ENCODE measurements around the gene DUSP6. TPM values are rescaled to one million over a fixed set of nuclear protein-coding genes. Genes with fewer than 3 reads are reported as not detected.
A peak's percentile ranks its signal among the peaks of the same experiment; 100 is the strongest.

DUSP6 gene
- total RNA-seq, 1 donor from 2014 or later: 65.0 TPM

DNA sequence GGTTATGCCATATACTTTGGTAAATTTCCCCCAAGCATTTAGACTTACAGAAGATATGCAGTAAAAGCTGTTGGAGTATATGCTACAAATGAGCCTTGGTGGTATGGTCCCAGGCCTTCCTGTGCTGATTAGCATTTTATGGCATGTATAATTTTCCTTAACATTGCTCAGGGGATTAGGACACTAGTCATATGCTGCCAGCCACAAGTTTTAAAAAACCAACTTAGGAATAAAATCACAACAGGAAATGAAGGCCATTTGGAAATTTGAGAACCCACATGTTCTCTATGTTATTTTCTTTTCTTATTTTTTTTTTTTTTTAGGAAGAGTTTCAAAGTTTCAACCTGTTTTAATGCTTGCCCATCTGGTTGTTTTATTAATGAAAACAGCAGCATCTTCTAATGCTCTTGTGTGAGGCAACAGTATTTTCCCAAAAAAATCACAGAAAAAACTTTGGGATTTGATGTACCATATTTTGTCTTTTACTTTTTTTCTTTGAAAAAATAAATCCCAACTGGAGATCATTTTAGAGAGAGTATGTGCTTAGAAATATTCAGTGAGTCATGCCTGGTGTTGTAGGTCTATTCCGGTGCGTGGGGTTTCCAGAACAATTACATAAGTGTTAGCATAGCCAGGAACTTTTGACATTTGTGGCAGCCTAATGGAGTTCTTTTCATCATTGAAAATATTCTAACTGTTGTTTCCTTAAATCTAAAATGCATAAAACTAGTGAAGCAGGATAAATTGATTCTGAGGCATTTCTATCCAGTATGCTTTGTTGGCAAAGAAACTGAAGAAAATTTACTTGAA is 21.7 kb upstream of the DUSP6 start:
- peak; percentile 37 for DNase-seq

DNA sequence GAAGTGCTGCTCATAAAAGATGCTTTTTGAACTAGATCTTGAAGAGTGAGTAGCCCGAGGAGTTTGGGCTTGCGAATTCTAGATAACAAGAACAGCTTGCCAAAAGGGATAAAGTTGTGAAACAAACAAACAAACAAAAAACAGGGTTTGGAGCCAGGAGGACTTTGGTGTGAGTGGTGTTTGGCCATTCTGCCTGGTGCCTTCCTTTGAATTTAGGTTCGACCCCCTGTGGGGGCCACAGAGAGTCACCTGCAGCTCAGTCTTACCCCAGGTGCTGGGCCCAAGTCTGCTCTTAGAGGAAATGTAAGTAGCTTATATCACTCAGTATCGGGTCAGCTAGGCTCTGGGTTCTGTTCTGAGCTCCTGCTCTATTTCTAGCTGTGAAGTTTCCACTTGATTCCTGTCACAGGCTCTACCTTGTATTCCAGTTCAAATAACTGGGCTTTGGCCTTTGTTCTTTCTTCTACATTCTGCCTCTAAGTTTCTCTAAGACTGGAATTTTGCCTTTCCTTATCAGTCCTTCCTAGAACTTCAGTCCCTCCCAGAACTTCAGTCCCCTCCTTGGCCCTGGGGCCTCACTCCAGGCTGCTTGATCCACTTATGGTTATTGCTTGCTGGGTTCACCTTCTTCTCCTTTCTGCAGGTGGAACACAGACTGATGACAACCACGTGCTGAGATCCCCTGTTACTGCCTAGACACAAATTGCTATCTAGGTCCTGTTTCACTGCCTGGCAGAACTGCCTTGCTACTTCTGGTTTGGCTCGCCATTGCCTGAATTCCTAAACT is 20.5 kb upstream of the DUSP6 start:
- DNase-seq: no peak

DNA sequence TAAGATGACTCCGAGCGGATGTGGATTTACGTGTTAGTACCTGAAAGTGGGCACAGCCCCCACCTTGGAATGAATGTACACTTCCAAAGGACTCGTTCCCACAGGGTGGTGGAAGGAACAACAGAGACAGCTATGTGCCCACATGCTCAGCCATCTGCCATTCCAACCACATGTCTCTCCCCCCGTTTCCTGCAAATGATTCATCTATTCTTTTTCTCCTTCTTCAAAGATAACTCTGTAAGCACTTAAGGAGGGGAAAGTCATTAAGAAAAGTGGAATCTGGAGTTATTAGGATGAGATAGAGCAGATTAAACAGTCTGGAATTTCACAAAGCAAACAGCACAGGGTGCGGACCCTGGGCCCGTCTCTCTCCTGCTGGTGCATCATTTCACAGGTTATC is 18.5 kb upstream of the DUSP6 start:
- no peak for DNase-seq

DNA sequence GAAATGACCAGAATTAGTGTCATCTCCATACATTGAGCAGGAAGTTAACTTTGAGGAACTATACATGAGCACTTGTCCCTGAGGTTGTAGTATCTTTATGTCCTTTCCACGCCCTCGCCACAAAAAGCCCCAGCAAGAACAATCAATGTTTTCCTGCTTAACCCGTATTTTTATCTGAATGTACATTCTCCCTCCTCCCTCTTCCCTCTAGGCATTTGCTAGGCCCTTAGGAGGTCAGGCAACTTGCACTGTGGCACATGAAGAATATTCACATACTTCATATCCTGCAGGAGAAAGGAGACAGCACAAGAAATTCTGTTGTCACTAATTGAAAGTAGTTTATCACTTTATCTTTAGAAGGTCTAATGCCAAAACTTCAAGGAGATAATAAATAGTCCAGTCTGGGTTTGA is 18.1 kb upstream of the DUSP6 start:
- DNase-seq: no peak

DNA sequence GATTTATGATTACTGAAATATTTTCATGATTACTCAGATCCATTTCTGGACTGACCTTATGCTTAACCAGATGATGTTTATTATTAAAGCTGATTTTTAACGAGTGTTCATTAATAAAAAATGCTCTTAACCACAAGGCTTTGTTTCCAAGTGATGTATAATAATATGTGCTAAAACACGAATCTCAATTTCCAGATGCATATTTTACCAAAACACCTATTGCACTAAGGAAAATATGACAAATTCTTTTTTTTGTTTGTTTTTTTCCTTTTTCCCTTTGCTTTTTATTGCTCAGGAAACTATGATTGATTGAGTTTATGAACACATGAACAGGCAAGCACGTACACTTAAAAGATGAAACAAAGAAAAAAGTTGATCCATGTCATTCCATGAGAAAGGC is 16.9 kb upstream of the DUSP6 start:
- DNase-seq: no peak

DNA sequence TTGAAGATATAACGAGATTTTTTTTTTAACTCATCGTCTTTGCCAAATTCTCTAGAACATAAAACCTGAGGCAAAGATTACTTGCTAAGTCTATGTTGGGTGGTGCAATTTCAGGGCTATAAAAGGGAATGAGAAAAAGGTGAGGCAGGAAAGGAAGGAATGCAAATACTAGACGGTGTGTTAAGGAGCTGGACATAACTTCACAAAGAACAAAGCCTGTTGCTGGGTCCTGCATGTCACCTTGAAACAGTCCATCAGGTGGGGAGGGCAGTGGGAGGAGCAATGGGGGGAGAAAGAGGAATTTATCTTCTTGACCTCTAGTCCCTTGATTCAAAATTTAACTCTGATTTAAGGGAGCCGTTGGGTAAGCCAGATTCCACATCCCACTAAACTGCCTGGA is 16.1 kb upstream of the DUSP6 start:
- no peak for DNase-seq

DNA sequence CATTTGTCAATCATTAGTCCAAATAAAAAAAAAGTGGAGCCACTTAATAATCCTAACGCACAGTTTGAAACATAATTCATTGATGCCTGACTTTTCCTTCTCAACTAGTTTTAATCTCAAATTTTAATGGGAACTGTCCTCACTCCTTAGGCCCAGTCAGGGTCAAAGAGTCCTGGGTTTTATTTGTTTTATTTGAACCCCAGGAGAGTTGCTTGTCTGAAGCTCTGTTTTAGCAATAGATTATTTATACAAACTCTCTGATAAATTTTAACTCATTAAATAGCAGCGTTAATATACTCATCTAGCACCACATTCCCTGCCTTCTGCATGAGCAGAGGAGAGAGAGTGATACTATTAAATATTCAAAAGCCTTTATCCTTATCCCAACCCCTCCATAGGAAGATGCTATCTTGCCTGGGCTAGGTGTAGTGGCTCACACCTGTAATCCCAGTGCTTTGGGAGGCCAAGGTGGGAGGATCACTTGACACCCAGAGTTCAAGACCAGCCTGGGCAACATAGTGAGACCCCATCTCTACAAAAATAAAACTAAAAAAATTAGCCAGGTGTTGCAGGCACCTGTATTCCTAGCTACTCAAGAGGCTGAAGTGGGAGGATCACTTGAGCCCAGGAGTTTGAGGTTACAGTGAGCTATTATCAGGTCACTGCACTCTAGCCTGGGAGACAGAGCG is 14.5 kb upstream of the DUSP6 start:
- no peak for DNase-seq

DNA sequence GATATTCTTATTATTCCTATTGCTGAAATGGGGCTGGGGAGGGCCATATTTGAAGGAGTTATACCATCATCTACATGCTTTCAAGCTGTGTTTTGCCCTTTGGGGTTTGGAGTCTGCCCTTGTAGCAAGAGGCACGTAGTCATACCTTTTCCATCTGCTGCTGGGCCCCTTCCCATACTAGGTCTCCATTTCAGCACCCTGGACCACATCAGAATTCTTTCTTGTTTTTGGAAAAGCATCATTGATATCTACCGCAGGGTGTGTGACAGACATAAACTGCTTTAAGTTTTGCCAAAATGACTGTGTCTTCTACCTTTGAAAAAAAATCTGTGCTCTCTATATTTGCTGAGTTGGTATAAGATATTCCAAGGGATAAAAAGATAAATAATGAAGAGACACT is 12.3 kb upstream of the DUSP6 start:
- no peak for DNase-seq

DNA sequence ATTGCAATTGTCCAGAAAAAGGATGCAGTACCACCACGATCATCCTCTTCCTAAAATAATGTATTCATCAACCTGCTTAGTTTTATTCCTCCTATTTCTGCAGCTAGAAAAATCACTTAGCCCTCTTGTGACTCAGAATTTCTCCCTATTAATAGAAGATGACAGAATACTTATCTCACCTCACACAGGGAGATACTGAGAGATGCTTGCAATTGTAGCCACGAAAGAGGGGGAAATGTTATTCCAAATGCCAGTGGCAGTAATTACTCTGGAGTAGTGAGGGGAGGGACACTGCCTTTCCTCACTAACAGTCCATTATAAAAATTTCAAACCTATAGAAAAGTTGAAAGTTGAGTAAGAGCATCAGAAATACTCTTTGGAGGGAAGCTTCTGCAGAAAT is 11.8 kb upstream of the DUSP6 start:
- DNase-seq: no peak

DNA sequence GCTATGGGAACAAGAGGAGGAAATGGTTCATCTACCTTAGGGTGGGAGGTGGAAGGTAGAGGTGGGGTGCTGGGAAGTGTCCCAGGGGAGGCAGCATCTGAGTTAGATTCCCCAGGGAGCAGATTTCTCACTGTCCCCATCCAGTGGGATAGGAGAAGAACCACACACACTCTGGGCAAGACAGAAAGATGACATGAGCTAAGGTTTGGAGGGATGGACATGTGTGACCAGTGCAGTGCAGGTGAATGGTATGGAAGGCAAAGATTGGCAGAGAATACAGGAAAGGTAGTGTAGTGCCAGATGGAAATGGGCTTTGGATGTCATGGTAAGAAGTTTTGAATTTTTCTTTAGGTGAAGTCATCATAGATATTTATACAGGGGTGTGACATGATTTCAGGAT is 11.3 kb upstream of the DUSP6 start:
- no peak for DNase-seq

DNA sequence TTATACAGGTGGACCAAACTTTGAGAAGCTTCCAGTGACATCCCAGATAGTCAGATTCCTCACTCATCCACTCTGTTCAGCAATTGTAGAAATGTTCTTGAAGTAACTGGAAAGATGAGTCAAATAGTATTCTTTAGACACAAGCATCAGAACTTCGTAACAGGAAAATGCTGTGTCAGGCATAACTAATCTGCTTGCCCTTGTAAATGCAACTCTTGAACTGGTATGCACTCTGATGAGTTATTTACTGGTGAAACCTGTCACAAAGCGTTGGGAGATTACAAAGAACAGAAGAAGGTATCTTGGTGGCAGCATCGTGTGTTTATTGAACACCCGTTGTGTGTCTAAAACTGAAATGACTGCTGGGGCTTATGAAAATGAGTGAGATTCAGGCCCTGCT is 10.8 kb upstream of the DUSP6 start:
- no peak for DNase-seq

DNA sequence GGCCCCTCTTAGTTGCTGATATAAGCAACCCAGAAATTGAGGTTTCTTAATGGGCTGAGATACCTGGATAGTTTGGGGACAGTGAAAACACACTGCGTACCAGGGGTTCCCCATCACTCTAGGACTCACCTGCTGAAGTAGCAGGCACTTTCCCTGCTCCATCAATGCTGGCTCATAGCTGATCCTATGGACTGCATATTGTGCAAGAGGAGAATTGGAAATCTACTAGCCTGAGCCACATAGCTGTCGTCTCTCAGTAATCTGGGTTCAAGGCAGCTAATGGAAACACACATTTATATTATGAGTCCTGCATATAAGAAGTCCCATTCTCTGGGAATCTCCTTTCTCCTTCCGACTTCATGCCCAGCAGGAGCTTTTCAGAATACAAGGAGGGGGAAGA is 7.3 kb upstream of the DUSP6 start:
- DNase-seq: no peak

DNA sequence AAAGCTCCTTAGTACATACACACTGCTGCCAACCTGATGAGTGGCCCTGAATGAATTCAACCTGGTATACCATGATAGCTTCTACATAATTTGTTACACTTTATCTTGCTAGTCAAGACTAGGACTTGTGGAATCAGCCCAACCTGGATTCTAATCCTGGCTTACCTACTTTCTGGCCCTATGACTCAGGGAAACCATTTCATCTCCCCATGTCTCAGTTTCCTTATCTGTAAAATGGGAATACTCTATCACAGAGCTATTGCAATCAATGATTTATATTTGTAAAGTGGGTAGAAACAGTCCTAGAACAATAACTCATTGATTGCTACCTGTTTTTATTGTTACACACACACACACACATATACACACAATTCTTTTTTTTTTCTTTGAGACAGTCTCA is 6.5 kb upstream of the DUSP6 start:
- DNase-seq: no peak

DNA sequence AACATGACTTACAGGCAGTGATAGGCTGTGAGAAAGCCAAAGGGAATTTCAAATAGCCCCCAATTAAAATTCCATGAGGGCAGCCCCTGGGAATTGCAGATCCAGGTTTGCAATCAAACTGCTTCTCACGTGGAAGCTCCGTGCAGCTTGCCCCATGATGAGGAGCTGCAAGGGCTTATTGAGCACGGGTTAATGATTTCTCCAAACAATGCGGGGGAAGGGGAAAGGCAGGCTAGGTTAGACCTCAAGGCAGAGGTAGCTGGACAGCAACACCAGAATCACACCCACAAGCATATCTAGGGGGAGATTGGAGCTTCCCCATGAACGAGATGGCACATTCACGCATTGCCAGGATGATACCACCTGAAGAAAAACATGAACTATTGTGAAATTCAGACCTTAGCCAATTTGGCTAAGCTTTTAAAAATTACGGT is 5.0 kb upstream of the DUSP6 start:
- no peak for DNase-seq

DNA sequence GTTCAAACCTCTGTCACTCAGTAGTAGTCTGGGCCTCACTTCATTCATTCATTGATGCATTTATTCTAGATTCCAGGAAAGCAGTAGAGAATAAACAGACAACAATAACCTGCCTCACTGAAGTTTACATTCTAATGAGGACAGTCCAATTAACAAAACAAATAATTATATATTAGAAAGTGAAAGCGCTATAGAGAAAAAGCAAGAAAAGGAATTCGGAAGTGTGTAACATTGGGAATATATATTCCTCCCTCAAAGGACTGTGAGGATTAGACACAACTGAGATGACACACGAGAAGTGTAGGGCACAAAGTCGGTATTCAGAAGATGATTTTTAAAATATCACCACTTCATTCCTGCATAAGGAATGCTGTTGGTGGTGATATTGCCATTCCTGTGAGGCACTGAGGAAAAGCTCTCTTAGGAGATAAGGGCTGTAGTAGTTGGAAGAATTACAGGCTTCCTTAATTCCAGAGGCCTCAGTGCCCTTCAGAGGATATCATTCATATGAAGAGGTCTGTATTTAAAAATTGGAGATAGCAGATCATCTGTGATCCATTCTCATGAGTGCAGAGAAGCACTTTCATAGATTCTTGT is 3.9 kb upstream of the DUSP6 start:
- no peak for DNase-seq

DNA sequence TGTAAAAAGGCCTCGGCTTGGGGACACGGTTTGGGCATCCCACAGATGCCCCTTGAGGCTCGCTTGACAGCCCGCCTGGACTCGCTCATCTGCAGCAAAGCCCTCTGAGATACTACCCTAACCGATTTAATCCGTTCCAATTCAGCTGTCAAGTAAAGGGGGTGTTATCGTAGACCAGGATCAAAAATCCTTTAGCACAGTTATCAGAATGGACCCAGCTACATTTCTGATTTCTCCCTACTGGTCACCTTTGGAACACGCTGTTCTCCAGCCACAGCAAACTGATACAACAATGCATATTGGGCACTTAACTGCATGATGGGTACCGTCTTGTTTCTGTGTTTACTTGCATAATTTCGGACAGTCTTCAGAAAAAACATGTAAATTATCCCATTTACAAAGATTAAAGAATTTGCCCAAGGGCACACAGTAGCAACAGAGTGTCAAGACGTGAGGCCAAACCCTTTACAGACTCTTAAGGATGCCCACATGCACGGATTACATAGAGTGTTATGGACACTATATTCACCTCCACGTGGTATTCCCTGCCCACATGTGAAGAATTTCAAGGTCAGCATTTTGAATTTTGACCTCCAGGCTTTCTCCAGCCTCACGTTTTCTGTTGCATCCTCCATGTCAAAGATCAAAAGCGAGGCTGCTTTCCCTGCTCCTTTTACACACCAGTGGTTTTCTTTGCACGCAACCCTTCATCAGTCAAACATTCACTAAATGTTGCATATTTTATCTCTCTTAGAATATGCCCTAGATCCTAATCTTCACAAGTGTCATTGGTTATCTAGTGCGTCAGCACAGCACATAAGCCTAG is 3.2 kb upstream of the DUSP6 start:
- peak; percentile 30 for DNase-seq

DNA sequence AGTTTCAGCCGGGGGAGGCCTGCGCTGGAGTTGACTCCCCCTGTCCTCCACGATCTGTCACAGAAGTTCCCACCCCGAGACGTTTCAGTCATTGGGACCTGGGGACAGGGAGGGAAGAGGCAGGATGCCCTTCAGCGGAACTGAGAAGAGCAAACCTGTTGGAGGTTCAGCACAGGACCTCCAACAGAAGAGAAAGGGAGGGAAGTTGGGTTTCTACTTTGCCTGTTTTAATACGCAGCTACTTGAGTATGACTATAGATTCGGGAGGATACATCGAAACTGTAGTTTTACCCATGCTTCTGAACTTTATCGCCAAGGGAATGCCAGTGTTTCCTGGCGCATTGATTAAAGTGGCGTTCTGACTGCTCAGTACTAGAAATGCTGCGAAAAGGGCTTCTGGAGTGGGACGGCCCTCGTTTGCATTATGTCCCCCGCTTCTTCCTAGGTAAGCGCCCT is 2.3 kb upstream of the DUSP6 start:
- peak; percentile 59 for DNase-seq

DNA sequence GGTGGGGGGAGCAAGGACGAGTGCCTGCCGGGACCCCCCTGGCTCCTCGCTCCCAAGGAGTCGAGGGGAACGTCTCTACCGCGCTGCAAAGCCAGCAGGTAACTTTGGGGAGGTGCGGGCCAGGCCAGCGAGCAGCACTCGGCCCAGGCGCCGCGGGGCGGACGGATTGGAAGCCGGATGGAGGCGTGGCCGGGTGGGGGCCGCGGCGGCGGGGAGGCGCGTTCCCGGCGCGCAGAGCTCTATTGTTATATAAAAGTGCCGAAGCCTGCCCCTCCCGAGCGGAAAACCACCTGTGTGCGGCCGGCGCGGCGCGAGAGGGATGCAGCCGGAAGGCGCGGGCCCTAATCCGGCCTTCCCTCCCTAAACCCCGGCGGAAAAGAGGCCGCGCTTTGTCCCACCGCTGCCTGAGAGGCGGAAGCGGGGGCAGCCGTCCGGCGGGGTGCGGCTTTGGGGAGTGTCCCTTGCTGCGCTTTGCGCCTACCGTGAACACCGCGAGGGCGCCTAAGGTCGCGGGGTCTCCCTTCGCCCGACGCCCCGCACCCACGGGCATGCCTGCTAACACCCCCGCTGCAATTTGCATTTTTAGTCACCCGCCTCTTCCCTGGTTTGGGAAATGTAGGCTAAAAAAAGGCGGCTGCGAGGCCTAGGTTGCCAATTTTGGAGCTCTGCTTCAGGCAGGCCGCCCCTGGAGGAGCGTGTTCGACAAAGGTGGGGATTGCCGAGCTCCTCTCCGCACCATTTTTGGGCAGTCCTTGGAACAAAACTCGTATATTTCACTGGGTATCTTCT is 1.7 kb upstream of the DUSP6 start:
- peak; percentile 78 for DNase-seq

DNA sequence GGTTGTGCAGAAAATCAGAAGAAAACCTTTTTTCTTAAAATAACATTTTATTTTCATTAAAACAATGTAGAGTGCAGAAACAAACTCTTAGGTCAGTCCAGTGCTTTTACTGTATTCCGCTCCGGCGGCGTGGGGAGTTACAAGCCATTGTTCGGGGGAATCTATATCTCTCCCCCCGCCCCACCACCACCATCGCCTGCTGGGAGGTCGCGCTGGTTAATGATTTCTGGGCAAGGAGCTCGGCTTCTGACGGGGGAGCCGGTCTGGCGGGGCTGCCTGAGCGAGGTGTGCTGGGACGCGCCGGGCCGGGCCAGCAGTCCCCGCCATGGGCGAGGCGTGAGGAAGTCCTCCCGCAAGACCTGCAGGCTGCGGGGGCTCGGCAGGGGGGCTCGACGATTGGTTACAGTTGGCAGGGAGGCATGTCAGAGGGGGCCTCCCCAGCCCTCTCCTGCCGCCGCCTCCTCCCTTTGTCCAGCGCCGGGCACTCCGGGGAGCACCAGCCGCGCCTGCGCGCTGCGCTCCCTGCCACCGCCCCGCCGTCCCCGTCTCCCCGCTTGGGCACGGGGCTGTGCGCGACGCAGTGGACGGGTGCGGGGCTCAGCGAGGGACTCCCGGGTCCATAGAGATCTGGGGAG is 1.0 kb upstream of the DUSP6 start:
- DNase-seq: peak; percentile 86

DNA sequence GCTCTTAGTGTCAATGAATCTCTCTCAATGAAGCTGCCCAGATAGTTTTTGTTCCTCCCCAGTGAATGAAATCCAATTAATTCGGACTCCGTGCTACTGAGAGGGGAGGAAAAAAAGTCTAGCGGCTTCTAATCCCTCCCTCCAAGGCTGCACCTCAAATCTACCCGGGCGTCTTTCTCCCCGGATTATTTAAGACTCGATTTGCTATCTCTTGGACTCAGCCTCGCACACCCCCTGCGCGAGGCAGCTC is 134 bp downstream of the DUSP6 start:
- no peak for DNase-seq
